GM12878 (cell line): ENCODE data around the gene DNASE2B. TPM values are rescaled to one million over a fixed set of nuclear protein-coding genes. Genes with fewer than 3 reads are reported as not detected.

Source experiments
- ATAC-seq: fragments of 200-7000 bp; cut with Tn5 transposase; 3 replicates; pipeline ENCODE4 v1.9.1; 2020; ENCODE audit warnings: mild to moderate bottlenecking, moderate library complexity
- BruUV-seq: library from RNA; stranded (reverse); fragments of 400-500 nt; replicated peaks from 2 replicates; lab custom pipeline; 2021; lab: Mats Ljungman, UMichigan
- CTCF ChIA-PET: fragments of 300-600 bp; sonication (Branson Sonifier 250); formaldehyde crosslinking; extraction: SDS; loops from one replicate; lab custom pipeline; 2021; ENCODE audit warnings: inconsistent platforms; lab: Yijun Ruan, JAX
- POLR2A ChIA-PET: fragments of 350-600 bp; formaldehyde crosslinking; extraction: SDS; loops from one replicate; lab custom pipeline; 2021; ENCODE audit warnings: inconsistent platforms; lab: Charles Lee
- RAD21 ChIA-PET: fragments of 300-600 bp; sonication (Branson Sonifier 250); formaldehyde crosslinking; loops from one replicate; lab custom pipeline; 2023; ENCODE audit warnings: antibody characterized with exemption; ENCODE audit not compliant: unreplicated experiment; lab: Charles Lee
- SMC1A ChIA-PET: fragments of 300-600 bp; sonication (Branson Sonifier 250); formaldehyde crosslinking; loops from one replicate; lab custom pipeline; 2023; ENCODE audit not compliant: unreplicated experiment, uncharacterized antibody; lab: Charles Lee
- DNase-seq: peaks from one replicate; pipeline ENCODE4 v3.0.0-alpha.2; 2011; ENCODE audit warnings: low read depth, low spot score
- FAIRE-seq: peaks from 3 replicates; lab custom pipeline; 2011; peaks lifted over from hg19 to GRCh38; lab: Jason Lieb, UNC
- H2AFZ ChIP-seq: 2 replicates; pipeline ENCODE4 v1.6.0; 2011; ENCODE audit warnings: low read depth, low read length, control low read depth; ENCODE audit not compliant: control insufficient read depth
- H3K27ac ChIP-seq: 2 replicates; pipeline ENCODE4 v1.5.1; 2011; ENCODE audit warnings: control low read depth; ENCODE audit not compliant: control insufficient read depth, insufficient read depth
- H3K27me3 ChIP-seq, 2 experiments: replicated peaks in 1 of 2; 2 replicates each; pipeline versions ENCODE4 v1.6.0 to v1.6.1; 2011; ENCODE audit warnings: low read length in 1 of 2; ENCODE audit not compliant: control insufficient read depth in 2 of 2, insufficient read depth in 2 of 2
- H3K36me3 ChIP-seq, 2 experiments: 2 replicates each; pipeline ENCODE4 v1.5.1; 2011; ENCODE audit warnings: low read length in 1 of 2; ENCODE audit not compliant: control insufficient read depth in 2 of 2, insufficient read depth in 2 of 2
- H3K4me1 ChIP-seq: 2 replicates; pipeline ENCODE4 v1.6.1; 2011; ENCODE audit warnings: mild to moderate bottlenecking, low read length, moderate library complexity, mixed read lengths; ENCODE audit not compliant: control insufficient read depth, insufficient read depth
- H3K4me2 ChIP-seq: 2 replicates; pipeline ENCODE4 v1.6.0; 2011; ENCODE audit warnings: control low read depth; ENCODE audit not compliant: control insufficient read depth, insufficient read depth
- H3K4me3 ChIP-seq: fragments of 200-600 bp; sonication (generic); 2 replicates; pipeline ENCODE4 v1.5.1; 2016
- H3K79me2 ChIP-seq: 2 replicates; pipeline ENCODE4 v1.6.0; 2011; ENCODE audit warnings: low read length; ENCODE audit not compliant: control insufficient read depth, insufficient read depth
- H3K9ac ChIP-seq: 2 replicates; pipeline ENCODE4 v1.8.0; 2011; ENCODE audit warnings: low read length, control low read depth, mixed read lengths; ENCODE audit not compliant: control insufficient read depth, insufficient read depth
- H3K9me3 ChIP-seq: replicated peaks from 3 replicates; pipeline ENCODE4 v1.5.1; 2011; ENCODE audit warnings: mild to moderate bottlenecking, low read length; ENCODE audit not compliant: control insufficient read depth, insufficient read depth
- H4K20me1 ChIP-seq: 2 replicates; pipeline ENCODE4 v1.6.0; 2011; ENCODE audit not compliant: control insufficient read depth, insufficient read depth
- ATF2 ChIP-seq: IDR thresholded peaks from 2 replicates; pipeline ENCODE4 v1.6.1; 2012; ENCODE audit warnings: low read length, inconsistent platforms
- FOS ChIP-seq: IDR thresholded peaks from 3 replicates; pipeline ENCODE4 v1.6.1; 2011; ENCODE audit warnings: borderline replicate concordance; ENCODE audit not compliant: insufficient read length; ENCODE audit errors: extremely low read depth
- SKIL ChIP-seq: fragments of 450-650 bp; IDR thresholded peaks from 2 replicates; pipeline ENCODE4 v1.6.1; 2017; ENCODE audit warnings: mild to moderate bottlenecking, low read depth, inconsistent platforms; ENCODE audit not compliant: poor library complexity, severe bottlenecking
- WGBS: methylation state at CpG from one replicate; pipeline ENCODE4 v1.1.6; 2016; ENCODE audit warnings: low lambda C conversion rate; ENCODE audit not compliant: insufficient replicate concordance, insufficient coverage; ENCODE audit errors: missing lambda C conversion rate; 5-methylcytosine and 5-hydroxymethylcytosine counted together
- in situ Hi-C: fragments of 300-500 bp; cut with MboI; formaldehyde crosslinking; loops from 9 replicates; pipeline ENCODE4 v1.14.3; 2018; ENCODE audit warnings: mixed read lengths
- intact Hi-C: fragments of 100-400 bp; cut with micrococcal nuclease; formaldehyde crosslinking; loops from one replicate; pipeline ENCODE4 v1.14.2; 2022; ENCODE audit not compliant: unreplicated experiment
- polyA plus RNA-seq, 11 experiments: library from polyadenylated mRNA; depleted of rRNA in 4 of 11; unstranded in 6 of 11; stranded (reverse) in 5 of 11; fragments of >200 nt; fragmentation: Nextera tagmentation in 4 of 11; fragmentation: Illumina TruSeq in 1 of 11; extraction: Ambion mirVana in 4 of 11; extraction: Trizol in 1 of 11; gene quantifications; 1 replicate in 1 of 11; 2 replicates in 10 of 11; pipeline versions ENCODE4 v1.2.1 to v1.2.3, GENCODE V29; 2011 to 2016; ENCODE audit warnings: inconsistent platforms in 2 of 11, missing spikeins in 2 of 11, low read depth in 1 of 11
- total RNA-seq, 4 experiments: library from RNA; depleted of rRNA in 3 of 4; stranded (reverse); fragments of >200 nt in 3 of 4; fragmentation: Illumina TruSeq in 1 of 4; extraction: Trizol in 1 of 4; gene quantifications; 2 replicates each; pipeline versions ENCODE4 v1.2.1 to v1.2.3, GENCODE V29; 2013 to 2021

DNASE2B gene
- total and polyA plus RNA-seq, 10 of the 15 experiments (the other 5 are each of a cell fraction or from before 2014, with no cell fraction given), result not detected

- H3K27ac ChIP-seq, result no peak overlapping the region
- no peak for TF ChIP-seq FOS
- TF ChIP-seq ATF2, result no peak
- TF ChIP-seq SKIL, result no peak
- in situ Hi-C loops (loop anchor here (5.0 to 10.0 kb wide), 2 partner anchors 282 to 509 kb away; no protein-coding TSS in a partner anchor), intact Hi-C loops (loop anchor here (1.0 to 5.0 kb wide), 5 partner anchors 132 to 529 kb away; partner anchors contain the start of gene SAMD13)
- no TSS peak for BruUV-seq
- ChIA-PET CTCF (interaction anchor here (0.5 to 5.9 kb wide), 23 partner anchors 8 to 875 kb away, joined by 3 to 33 read pairs (median 4); partner anchors contain the start of gene PRKACB), SMC1A (interaction anchor here (0.6 to 2.9 kb wide), 14 partner anchors 8 to 525 kb away, joined by 3 to 18 read pairs (median 5); partner anchors contain the start of gene PRKACB), POLR2A (interaction anchor here (0.6 kb wide), 1 partner anchor 46 kb away, joined by 4 read pairs; no protein-coding TSS in a partner anchor), RAD21 (interaction anchor here (0.6 to 3.7 kb wide), 9 partner anchors 8 to 512 kb away, joined by 3 to 24 read pairs (median 3); partner anchors contain the start of gene PRKACB)
- no peak for DNase-seq
- FAIRE-seq, result no peak
- no peaks in the 10 kb centered on the region for H3K27me3 ChIP-seq
- H2AFZ ChIP-seq, result no peak overlapping the region
- H3K9ac ChIP-seq, result no peak overlapping the region
- H3K36me3 ChIP-seq, result no peaks in the 10 kb centered on the region
- H3K9me3 ChIP-seq, result no peaks in the 10 kb centered on the region
- H3K4me1 ChIP-seq, result peaks cover 5% of the 10 kb centered on the region
- 75% methylated on average over 5 of the region's 6 CpGs for whole genome bisulfite sequencing
- no peak overlapping the region for H3K4me3 ChIP-seq
- peak overlapping the region; percentile 7; the same call in 1 of the 2 replicates for H3K4me2 ChIP-seq
- no peak for ATAC-seq
- H4K20me1 ChIP-seq, result no peaks in the 10 kb centered on the region
- H3K79me2 ChIP-seq, result no peaks in the 10 kb centered on the region
Observed at GRCh38 chr1:84434081-84434769, 35.9 kb downstream of the DNASE2B start.
